Measurements from ENCODE around the gene ESRRG. TPM values are rescaled to one million over a fixed set of nuclear protein-coding genes. Genes with fewer than 3 reads are reported as not detected.

ESRRG gene
- total and polyA plus RNA-seq, 5 donors = 10.1 to 50.4 (median 38.6) TPM

DNA sequence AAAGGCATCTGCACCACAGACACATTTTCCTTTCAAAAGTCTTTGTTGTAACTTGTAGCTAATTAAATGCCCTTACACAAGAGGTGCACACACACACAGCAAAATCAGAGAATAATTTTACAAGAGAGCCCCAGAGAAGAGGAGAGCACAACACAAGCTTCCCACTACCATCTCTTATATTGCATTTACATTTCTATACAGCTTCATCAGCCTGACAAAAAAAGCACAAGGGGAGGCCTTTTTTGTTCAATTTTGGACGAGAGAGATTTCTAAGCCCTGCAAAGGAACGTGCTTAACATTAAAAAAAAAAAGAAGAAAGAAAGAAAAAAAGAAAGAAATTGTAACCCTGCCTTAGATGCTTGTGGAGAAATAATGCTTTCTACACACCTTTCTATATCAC is 17.1 kb upstream of the ESRRG start:
- intact Hi-C loops (cut with DNase I) = no loop called here
- no peak overlapping the region for H3K4me3 ChIP-seq (ENCODE audit: low read length)
- no peak for ATAC-seq
- H3K9me3 ChIP-seq (ENCODE audit: control insufficient read depth, low read length) = no peaks in the 10 kb centered on the region
- no peak overlapping the region for H3K27ac ChIP-seq (ENCODE audit: low read length)
- DNase-seq = no peak
- no peaks in the 10 kb centered on the region for H3K4me1 ChIP-seq (ENCODE audit: control insufficient read depth, insufficient read depth, low read length)
- H3K27me3 ChIP-seq (ENCODE audit: control insufficient read depth, insufficient read depth) = no peaks in the 10 kb centered on the region
- WGBS = 32% methylated on average over 2 of the region's 2 CpGs

DNA sequence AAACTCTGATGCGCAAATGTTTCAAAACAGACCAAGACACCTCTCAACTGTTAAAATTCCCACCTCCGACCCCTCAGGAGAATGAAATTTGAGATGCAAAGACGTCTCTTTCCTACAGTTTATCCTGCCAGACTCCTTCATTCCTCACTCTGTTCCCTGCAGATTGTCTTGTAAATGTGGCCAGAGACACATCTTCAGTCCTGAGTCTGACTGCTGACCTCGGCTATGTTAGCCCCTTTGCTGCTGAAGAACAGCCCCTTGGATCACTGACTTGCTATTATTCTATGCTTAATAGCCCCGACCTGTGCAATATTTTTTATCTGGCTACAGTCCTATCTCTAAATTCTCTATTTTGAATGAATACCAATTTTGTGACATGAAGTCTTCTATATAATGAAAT is 16.6 kb upstream of the ESRRG start:
- Histone ChIP-seq H3K27ac (ENCODE audit: low read length) (no peak overlapping the region), H3K4me1 (ENCODE audit: control insufficient read depth, insufficient read depth, low read length) (no peaks in the 10 kb centered on the region), H3K27me3 (ENCODE audit: control insufficient read depth, insufficient read depth) (no peaks in the 10 kb centered on the region), H3K9me3 (ENCODE audit: control insufficient read depth, low read length) (no peaks in the 10 kb centered on the region), H3K4me3 (ENCODE audit: low read length) (no peak overlapping the region)
- intact Hi-C loops (cut with DNase I) = no loop called here
- DNase-seq (no peak), ATAC-seq (no peak)
- 39% methylated on average over 5 of the region's 5 CpGs for WGBS

DNA sequence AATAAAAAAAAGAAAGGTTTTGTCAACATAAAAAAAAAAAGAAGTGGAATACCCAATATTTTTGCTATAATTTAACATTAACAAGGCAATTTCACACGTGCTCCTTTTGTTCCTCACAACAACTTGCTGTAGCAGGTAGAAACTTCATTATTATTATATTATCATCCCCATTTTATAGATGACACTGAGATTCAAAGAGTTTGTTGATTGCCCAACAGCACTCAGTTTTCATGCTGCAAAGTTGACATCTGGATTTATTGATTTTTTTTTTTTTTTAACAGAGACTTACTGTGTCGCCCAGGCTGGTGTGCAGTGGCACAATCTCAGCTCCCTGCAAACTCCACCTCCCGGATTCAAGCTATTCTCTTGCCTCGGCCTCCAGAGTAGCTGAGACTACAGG is 8.9 kb upstream of the ESRRG start:
- WGBS = 94% methylated on average over 4 of the region's 4 CpGs
- Histone ChIP-seq H3K4me3 (ENCODE audit: low read length) (no peak overlapping the region), H3K4me1 (ENCODE audit: control insufficient read depth, insufficient read depth, low read length) (no peaks in the 10 kb centered on the region), H3K27ac (ENCODE audit: low read length) (no peak overlapping the region), H3K27me3 (ENCODE audit: control insufficient read depth, insufficient read depth) (no peaks in the 10 kb centered on the region), H3K9me3 (ENCODE audit: control insufficient read depth, low read length) (no peaks in the 10 kb centered on the region)
- DNase-seq = no peak
- intact Hi-C loops (cut with DNase I) = no loop called here
- ATAC-seq = no peak

DNA sequence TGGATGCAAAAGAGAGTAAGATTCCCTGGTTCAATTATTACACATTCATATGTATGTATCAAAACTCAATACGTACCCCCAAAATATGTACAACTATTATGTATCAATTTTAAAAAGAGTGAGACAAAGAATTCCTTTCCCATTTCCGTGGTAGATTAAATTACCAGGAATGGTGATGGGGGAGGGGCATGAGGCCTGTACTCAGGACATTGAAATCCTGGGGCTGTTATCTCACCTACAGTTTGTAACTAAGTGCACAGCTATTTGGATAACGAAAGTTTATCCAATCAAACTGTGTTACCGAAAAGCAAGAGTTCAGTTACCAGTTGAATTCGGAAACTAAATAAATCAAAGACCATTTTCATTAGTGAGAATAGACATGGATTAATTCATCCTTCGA is 8.3 kb upstream of the ESRRG start:
- no peak for DNase-seq
- Histone ChIP-seq H3K9me3 (ENCODE audit: control insufficient read depth, low read length) (no peaks in the 10 kb centered on the region), H3K4me1 (ENCODE audit: control insufficient read depth, insufficient read depth, low read length) (no peaks in the 10 kb centered on the region), H3K4me3 (ENCODE audit: low read length) (no peak overlapping the region), H3K27me3 (ENCODE audit: control insufficient read depth, insufficient read depth) (no peaks in the 10 kb centered on the region), H3K27ac (ENCODE audit: low read length) (no peak overlapping the region)
- WGBS = 81% methylated on average over 6 of the region's 6 CpGs
- no peak for ATAC-seq
- intact Hi-C loops (cut with DNase I) = no loop called here

DNA sequence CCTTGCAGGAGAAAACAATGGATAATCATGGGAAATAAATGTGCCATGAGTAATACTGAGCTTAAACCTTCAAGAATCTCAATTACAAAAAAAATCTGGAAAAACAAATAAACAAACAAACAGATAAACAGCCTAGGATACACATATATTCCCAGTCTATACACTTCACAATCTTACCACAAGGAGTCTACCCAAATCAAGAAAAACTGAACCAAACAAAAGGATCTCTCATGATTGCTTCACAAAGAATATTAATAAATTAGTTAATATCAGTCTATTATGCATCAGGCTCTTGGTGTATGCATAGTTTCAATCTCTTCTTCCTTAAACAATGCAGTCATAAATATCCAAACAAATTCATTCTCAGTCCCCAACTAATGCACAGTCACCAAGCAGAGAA is 3.2 kb upstream of the ESRRG start:
- no peak overlapping the region for H3K27ac ChIP-seq (ENCODE audit: low read length)
- intact Hi-C loops (cut with DNase I) = no loop called here
- DNase-seq = no peak
- no peaks in the 10 kb centered on the region for H3K9me3 ChIP-seq (ENCODE audit: control insufficient read depth, low read length)
- no peak for ATAC-seq
- no peaks in the 10 kb centered on the region for H3K27me3 ChIP-seq (ENCODE audit: control insufficient read depth, insufficient read depth)
- H3K4me3 ChIP-seq (ENCODE audit: low read length) = no peak overlapping the region
- no peaks in the 10 kb centered on the region for H3K4me1 ChIP-seq (ENCODE audit: control insufficient read depth, insufficient read depth, low read length)

DNA sequence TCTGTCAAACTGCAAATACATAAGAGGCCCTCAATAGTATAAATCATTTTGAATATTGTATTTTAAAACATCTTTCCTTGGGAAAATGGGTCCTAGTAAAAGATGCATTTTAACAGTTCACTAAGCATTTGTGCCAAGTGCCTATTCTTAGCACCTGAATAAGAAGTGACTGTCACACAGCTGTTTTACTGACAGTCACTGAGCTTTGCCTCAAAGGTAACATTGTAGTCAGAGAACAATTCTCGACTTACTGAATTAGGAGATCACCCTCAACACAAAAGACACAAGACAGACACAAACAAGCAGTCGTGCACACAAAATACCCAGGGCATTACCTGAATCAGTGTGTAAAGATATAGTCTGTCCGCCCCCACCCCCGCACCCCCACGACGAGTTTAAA is 408 bp downstream of the ESRRG start:
- intact Hi-C loops (cut with DNase I) = no loop called here
- Histone ChIP-seq H3K4me3 (ENCODE audit: low read length) (peak overlapping the region; percentile 37), H3K4me1 (ENCODE audit: control insufficient read depth, insufficient read depth, low read length) (no peaks in the 10 kb centered on the region), H3K9me3 (ENCODE audit: control insufficient read depth, low read length) (no peaks in the 10 kb centered on the region), H3K27ac (ENCODE audit: low read length) (peak overlapping the region; percentile 63), H3K27me3 (ENCODE audit: control insufficient read depth, insufficient read depth) (no peaks in the 10 kb centered on the region)
- ATAC-seq = peak; percentile 36 to 43
- 5% methylated on average over 6 of the region's 6 CpGs for WGBS
- DNase-seq = no peak

DNA sequence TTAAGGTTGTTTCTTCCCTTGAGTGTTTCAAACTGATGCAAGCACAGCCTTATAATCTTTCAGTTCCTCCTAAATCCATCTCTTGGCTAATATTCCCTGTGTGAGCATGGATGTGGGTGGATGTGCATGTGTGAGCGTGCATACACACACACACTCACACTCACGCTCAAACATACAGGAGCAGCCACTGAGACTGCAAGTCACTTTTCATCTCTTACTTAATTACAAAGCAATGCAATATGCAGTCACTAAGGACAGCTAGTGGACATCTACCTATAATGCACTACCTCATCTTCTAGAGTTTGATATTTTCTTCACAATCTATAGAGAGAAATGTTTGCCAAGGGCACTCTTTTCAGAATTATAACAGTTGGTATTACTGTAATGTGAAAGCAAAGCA is 1.4 kb downstream of the ESRRG start:
- WGBS = 43% methylated on average over 2 of the region's 2 CpGs
- intact Hi-C loops (cut with DNase I) = no loop called here
- Histone ChIP-seq H3K9me3 (ENCODE audit: control insufficient read depth, low read length) (no peaks in the 10 kb centered on the region), H3K27ac (ENCODE audit: low read length) (peak overlapping the region; percentile 33), H3K27me3 (ENCODE audit: control insufficient read depth, insufficient read depth) (no peaks in the 10 kb centered on the region), H3K4me3 (ENCODE audit: low read length) (peak overlapping the region; percentile 37), H3K4me1 (ENCODE audit: control insufficient read depth, insufficient read depth, low read length) (no peaks in the 10 kb centered on the region)
- no peak for DNase-seq
- peak; percentile 26 to 40 for ATAC-seq

DNA sequence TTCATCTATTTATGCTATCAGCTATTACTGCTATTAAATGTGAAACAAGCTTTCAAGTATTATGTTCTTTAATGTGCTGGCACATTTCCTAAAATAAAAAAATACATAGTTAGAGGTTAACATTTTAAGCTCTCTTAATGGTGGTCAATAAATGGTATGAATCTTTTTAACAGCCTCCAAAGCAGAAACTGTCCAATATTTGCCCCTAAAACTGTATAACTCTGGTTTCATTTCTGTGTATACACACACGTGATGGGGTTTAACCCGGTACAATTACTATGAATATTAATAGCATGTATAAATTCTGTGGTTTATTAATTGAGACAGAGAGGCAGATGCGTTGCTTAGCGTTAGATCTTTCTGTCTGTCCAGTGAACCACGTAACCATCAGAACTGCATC is 2.2 kb downstream of the ESRRG start:
- Histone ChIP-seq H3K4me3 (ENCODE audit: low read length) (peak overlapping the region; percentile 37), H3K4me1 (ENCODE audit: control insufficient read depth, insufficient read depth, low read length) (no peaks in the 10 kb centered on the region), H3K9me3 (ENCODE audit: control insufficient read depth, low read length) (no peaks in the 10 kb centered on the region), H3K27ac (ENCODE audit: low read length) (no peak overlapping the region), H3K27me3 (ENCODE audit: control insufficient read depth, insufficient read depth) (no peaks in the 10 kb centered on the region)
- 55% methylated on average over 5 of the region's 5 CpGs for WGBS
- ATAC-seq = no peak
- intact Hi-C loops (cut with DNase I) = no loop called here
- no peak for DNase-seq

DNA sequence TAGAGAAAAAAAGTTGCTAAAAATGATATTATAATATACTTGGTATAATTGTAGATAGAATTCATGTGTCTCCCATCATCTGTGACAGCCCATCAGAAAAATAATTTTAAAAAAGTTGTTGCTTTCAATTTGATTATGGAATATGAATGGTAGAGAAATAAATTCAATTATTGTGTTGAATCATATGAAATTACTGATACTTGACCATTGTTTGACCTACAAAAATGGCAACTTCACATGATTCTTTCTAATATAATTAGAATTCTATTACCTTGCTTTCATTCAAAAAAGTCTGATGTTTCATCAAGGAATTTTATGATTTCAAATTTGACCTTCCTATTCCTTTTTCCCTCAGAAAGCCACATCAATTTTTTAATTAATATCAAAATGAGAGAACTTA is 11.5 kb downstream of the ESRRG start:
- H3K4me1 ChIP-seq (ENCODE audit: control insufficient read depth, insufficient read depth, low read length) = no peaks in the 10 kb centered on the region
- ATAC-seq = no peak
- intact Hi-C loops (cut with DNase I) = no loop called here

DNA sequence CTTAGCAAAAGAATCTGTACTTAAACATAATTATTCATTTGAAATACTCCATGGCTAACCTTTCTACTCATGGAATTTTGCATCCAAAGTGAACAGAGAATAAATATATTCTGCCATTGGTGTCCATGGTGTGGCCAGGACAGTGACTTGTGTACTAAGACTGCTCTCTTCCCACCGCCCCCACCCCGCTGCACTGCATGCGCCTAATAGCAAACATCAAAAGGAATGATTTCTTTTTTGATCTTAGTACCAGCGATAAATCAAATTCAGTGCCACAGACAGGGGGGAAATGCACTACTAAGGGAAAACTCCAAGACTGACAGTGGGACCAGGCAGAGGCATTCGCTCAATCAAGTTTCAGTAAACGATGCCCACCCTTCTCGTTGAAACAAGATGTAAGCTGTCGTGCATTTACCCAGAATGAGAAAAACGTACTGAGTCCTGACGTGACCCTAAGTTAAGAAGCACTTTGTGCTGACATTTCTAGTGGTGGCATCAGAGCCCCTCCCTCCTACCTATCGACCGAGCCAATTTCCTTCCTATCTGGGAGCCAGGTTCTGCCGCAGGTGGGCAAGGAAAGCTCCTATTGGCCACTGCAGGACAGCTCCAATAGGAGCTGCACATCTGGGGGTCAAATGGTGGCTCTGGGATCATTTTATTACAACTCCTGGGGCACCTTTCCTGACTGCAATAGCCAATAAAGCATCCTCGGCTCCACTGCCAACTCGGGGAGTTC is 12.5 kb downstream of the ESRRG start:
- H3K27me3 ChIP-seq (ENCODE audit: control insufficient read depth, insufficient read depth) = no peaks in the 10 kb centered on the region
- no peaks in the 10 kb centered on the region for H3K9me3 ChIP-seq (ENCODE audit: control insufficient read depth, low read length)
- ATAC-seq (no peak), DNase-seq (no peak)
- no peak overlapping the region for H3K27ac ChIP-seq (ENCODE audit: low read length)
- H3K4me1 ChIP-seq (ENCODE audit: control insufficient read depth, insufficient read depth, low read length) = no peaks in the 10 kb centered on the region
- intact Hi-C loops (cut with DNase I) = no loop called here
- H3K4me3 ChIP-seq (ENCODE audit: low read length) = no peak overlapping the region
- 72% methylated on average over 15 of the region's 15 CpGs for WGBS

More for the DNA sequence above, 11.5 kb downstream of the ESRRG start:
- DNase-seq = no peak
- H3K27me3 ChIP-seq (ENCODE audit: control insufficient read depth, insufficient read depth) = no peaks in the 10 kb centered on the region
- H3K4me3 ChIP-seq (ENCODE audit: low read length) = no peak overlapping the region
- H3K9me3 ChIP-seq (ENCODE audit: control insufficient read depth, low read length) = no peaks in the 10 kb centered on the region
- H3K27ac ChIP-seq (ENCODE audit: low read length) = no peak overlapping the region

DNA sequence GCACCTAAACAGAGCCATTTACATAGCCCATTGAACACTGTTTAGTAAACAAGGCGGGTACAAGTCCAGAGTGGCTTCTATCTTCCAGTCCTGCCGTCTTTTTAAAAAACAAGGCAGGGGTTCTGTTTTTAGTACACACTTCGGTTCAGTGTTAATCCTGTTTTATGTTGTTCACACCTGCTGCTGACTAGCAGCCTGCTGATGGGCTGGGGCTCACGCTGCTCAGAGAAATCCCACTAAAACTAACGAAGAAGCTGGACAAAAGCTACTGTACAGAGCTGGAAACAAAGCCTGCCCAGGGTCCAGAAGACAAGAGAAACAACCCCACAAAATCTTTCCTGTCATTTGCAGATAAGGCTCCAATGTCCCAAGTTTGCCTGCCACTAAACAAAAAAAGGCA is 13.2 kb downstream of the ESRRG start:
- Histone ChIP-seq H3K4me3 (ENCODE audit: low read length) (no peak overlapping the region), H3K4me1 (ENCODE audit: control insufficient read depth, insufficient read depth, low read length) (no peaks in the 10 kb centered on the region), H3K9me3 (ENCODE audit: control insufficient read depth, low read length) (no peaks in the 10 kb centered on the region), H3K27me3 (ENCODE audit: control insufficient read depth, insufficient read depth) (no peaks in the 10 kb centered on the region), H3K27ac (ENCODE audit: low read length) (peak overlapping the region; percentile 12)
- intact Hi-C loops (cut with DNase I) = no loop called here
- ATAC-seq (peak in 1 of 2 donors; percentile 51), DNase-seq (no peak)
- whole genome bisulfite sequencing = 32% methylated on average over 5 of the region's 5 CpGs

DNA sequence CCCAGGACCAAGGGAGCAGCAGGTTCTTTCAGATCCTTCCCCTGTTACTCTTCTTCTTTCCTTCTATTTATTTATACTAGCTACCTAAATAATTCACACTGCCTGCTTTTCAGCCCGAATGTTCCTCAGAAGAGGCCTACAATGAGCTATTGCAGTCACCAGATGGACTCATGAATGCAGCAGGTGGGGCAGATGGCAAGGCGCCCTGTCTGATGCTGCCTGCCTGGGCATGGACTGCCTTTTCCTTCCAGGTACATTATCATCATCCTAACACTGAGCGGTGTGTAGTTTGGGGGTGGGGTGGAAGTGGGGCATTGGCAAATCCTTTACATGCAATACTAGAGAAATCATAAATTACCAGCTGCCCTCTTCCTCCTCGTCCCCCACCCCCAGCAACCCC is 17.6 kb downstream of the ESRRG start:
- no peak overlapping the region for H3K4me3 ChIP-seq (ENCODE audit: low read length)
- peak in 2 of 3 donors; percentile 30 to 32 for DNase-seq
- ATAC-seq = no peak
- H3K4me1 ChIP-seq (ENCODE audit: control insufficient read depth, insufficient read depth, low read length) = peaks cover 2% of the 10 kb centered on the region
- no peak overlapping the region for H3K27ac ChIP-seq (ENCODE audit: low read length)
- 72% methylated on average over 4 of the region's 4 CpGs for WGBS
- H3K27me3 ChIP-seq (ENCODE audit: control insufficient read depth, insufficient read depth) = no peaks in the 10 kb centered on the region
- intact Hi-C loops (cut with DNase I) = no loop called here
- no peaks in the 10 kb centered on the region for H3K9me3 ChIP-seq (ENCODE audit: control insufficient read depth, low read length)

All from right cardiac atrium (tissue), 5 donors.